ENCODE data around the gene KSR1.

- TF ChIP-seq ATF7 (IDR thresholded peaks at IDR 0.05), result no peak
- TF ChIP-seq RREB1 (CRISPR knock-in tag; IDR thresholded peaks at IDR 0.05), result no peak
- TF ChIP-seq, protein P1, sequence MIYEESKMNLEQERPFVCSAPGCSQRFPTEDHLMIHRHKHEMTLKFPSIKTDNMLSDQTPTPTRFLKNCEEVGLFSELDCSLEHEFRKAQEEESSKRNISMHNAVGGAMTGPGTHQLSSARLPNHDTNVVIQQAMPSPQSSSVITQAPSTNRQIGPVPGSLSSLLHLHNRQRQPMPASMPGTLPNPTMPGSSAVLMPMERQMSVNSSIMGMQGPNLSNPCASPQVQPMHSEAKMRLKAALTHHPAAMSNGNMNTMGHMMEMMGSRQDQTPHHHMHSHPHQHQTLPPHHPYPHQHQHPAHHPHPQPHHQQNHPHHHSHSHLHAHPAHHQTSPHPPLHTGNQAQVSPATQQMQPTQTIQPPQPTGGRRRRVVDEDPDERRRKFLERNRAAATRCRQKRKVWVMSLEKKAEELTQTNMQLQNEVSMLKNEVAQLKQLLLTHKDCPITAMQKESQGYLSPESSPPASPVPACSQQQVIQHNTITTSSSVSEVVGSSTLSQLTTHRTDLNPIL (CRISPR knock-in tag; IDR thresholded peaks at IDR 0.05), result no peak
- TF ChIP-seq, protein P2, sequence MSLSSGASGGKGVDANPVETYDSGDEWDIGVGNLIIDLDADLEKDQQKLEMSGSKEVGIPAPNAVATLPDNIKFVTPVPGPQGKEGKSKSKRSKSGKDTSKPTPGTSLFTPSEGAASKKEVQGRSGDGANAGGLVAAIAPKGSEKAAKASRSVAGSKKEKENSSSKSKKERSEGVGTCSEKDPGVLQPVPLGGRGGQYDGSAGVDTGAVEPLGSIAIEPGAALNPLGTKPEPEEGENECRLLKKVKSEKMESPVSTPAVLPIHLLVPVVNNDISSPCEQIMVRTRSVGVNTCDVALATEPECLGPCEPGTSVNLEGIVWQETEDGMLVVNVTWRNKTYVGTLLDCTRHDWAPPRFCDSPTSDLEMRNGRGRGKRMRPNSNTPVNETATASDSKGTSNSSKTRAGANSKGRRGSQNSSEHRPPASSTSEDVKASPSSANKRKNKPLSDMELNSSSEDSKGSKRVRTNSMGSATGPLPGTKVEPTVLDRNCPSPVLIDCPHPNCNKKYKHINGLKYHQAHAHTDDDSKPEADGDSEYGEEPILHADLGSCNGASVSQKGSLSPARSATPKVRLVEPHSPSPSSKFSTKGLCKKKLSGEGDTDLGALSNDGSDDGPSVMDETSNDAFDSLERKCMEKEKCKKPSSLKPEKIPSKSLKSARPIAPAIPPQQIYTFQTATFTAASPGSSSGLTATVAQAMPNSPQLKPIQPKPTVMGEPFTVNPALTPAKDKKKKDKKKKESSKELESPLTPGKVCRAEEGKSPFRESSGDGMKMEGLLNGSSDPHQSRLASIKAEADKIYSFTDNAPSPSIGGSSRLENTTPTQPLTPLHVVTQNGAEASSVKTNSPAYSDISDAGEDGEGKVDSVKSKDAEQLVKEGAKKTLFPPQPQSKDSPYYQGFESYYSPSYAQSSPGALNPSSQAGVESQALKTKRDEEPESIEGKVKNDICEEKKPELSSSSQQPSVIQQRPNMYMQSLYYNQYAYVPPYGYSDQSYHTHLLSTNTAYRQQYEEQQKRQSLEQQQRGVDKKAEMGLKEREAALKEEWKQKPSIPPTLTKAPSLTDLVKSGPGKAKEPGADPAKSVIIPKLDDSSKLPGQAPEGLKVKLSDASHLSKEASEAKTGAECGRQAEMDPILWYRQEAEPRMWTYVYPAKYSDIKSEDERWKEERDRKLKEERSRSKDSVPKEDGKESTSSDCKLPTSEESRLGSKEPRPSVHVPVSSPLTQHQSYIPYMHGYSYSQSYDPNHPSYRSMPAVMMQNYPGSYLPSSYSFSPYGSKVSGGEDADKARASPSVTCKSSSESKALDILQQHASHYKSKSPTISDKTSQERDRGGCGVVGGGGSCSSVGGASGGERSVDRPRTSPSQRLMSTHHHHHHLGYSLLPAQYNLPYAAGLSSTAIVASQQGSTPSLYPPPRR (CRISPR knock-in tag; IDR thresholded peaks at IDR 0.05; ENCODE audit: borderline replicate concordance), result no peak
- TF ChIP-seq, protein P3, sequence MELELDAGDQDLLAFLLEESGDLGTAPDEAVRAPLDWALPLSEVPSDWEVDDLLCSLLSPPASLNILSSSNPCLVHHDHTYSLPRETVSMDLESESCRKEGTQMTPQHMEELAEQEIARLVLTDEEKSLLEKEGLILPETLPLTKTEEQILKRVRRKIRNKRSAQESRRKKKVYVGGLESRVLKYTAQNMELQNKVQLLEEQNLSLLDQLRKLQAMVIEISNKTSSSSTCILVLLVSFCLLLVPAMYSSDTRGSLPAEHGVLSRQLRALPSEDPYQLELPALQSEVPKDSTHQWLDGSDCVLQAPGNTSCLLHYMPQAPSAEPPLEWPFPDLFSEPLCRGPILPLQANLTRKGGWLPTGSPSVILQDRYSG (tag; conservative IDR thresholded peaks at IDR 0.05; ENCODE audit: low read depth), result no peak
- no peak for TF ChIP-seq ZNF436 (CRISPR knock-in tag; IDR thresholded peaks at IDR 0.05)
- TF ChIP-seq DEAF1 (CRISPR knock-in tag; IDR thresholded peaks at IDR 0.05), result no peak
- no peak for TF ChIP-seq POLR2A (conservative IDR thresholded peaks at IDR 0.05)
- TF ChIP-seq BRCA1 (IDR thresholded peaks at IDR 0.05), result no peak
- no peak for TF ChIP-seq BRCA1 (CRISPR knock-in tag; IDR thresholded peaks at IDR 0.05)
- no peak for TF ChIP-seq CTCF (IDR thresholded peaks at IDR 0.05 in 2 of 3, conservative IDR thresholded peaks at IDR 0.05 in 1 of 3; ENCODE audit: insufficient read depth in 2 of 3, low read depth in 1 of 3, low read length in 3 of 3)
- TF ChIP-seq EP300 (IDR thresholded peaks at IDR 0.05; ENCODE audit: low read length), result no peak
- TF ChIP-seq, protein P4, sequence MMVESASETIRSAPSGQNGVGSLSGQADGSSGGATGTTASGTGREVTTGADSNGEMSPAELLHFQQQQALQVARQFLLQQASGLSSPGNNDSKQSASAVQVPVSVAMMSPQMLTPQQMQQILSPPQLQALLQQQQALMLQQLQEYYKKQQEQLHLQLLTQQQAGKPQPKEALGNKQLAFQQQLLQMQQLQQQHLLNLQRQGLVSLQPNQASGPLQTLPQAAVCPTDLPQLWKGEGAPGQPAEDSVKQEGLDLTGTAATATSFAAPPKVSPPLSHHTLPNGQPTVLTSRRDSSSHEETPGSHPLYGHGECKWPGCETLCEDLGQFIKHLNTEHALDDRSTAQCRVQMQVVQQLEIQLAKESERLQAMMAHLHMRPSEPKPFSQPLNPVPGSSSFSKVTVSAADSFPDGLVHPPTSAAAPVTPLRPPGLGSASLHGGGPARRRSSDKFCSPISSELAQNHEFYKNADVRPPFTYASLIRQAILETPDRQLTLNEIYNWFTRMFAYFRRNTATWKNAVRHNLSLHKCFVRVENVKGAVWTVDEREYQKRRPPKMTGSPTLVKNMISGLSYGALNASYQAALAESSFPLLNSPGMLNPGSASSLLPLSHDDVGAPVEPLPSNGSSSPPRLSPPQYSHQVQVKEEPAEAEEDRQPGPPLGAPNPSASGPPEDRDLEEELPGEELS (CRISPR knock-in tag; IDR thresholded peaks at IDR 0.05; ENCODE audit: borderline replicate concordance), result no peak
- TF ChIP-seq SREBF2 (CRISPR knock-in tag; IDR thresholded peaks at IDR 0.05), result no peak
Observed at GRCh38 chr17:27542841-27543463, 86.7 kb downstream of the KSR1 start.
